K562 (cell line): ENCODE results near the gene MSRB3. TPM values are rescaled to one million over a fixed set of nuclear protein-coding genes. Genes with fewer than 3 reads are reported as not detected.

Experiments used
- CBX1 ChIP-seq: sonication (generic); IDR thresholded peaks from 2 replicates; pipeline ENCODE4 v1.6.1; 2016; ENCODE audit warnings: antibody characterized with exemption, low read depth, mild to moderate bottlenecking
- ESRRB ChIP-seq: fragments of 250-450 bp; sonication (Bioruptor Pico); IDR thresholded peaks from 2 replicates; pipeline ENCODE4 v1.5.0; 2020; ENCODE audit warnings: mild to moderate bottlenecking, moderate library complexity, borderline replicate concordance
- FIP1L1 ChIP-seq: fragments of 200-400 bp; formaldehyde crosslinking; IDR thresholded peaks from 2 replicates; pipeline ENCODE4 v1.6.1; 2018; ENCODE audit warnings: mild to moderate bottlenecking, low read depth, low read length; ENCODE audit not compliant: poor library complexity, severe bottlenecking
- MCM2 ChIP-seq: fragments of 450-650 bp; IDR thresholded peaks from 2 replicates; pipeline ENCODE4 v1.6.1; 2017; ENCODE audit warnings: low read depth, mild to moderate bottlenecking
- MCM5 ChIP-seq: fragments of 450-650 bp; IDR thresholded peaks from 2 replicates; pipeline ENCODE4 v1.6.1; 2016; ENCODE audit warnings: low read depth
- NFXL1 ChIP-seq: fragments of 450-650 bp; formaldehyde crosslinking; IDR thresholded peaks from 2 replicates; pipeline ENCODE4 v1.4.0; 2021; ENCODE audit warnings: mild to moderate bottlenecking
- POLR2A ChIP-seq: fragments of 450-650 bp; conservative IDR thresholded peaks from 2 replicates; pipeline ENCODE4 v1.6.1; 2016
- POU5F1 ChIP-seq: fragments of 150-350 bp; IDR thresholded peaks from 2 replicates; pipeline ENCODE4 v1.6.1; 2014; ENCODE audit warnings: borderline replicate concordance, low read length, low read depth, mild to moderate bottlenecking; ENCODE audit not compliant: partially characterized antibody
- PTBP1 ChIP-seq: fragments of 200-400 bp; formaldehyde crosslinking; IDR thresholded peaks from 2 replicates; pipeline ENCODE4 v1.6.1; 2017; ENCODE audit warnings: low read depth, low read length
- TEAD2 ChIP-seq: fragments of 450-650 bp; IDR thresholded peaks from 2 replicates; pipeline ENCODE4 v1.6.1; 2016; ENCODE audit warnings: missing genetic modification characterization, control low read depth, missing compliant biosample characterization
- polyA plus RNA-seq, 8 experiments: library from polyadenylated mRNA; depleted of rRNA in 4 of 8; stranded (reverse) in 5 of 8; unstranded in 3 of 8; fragments of >200 nt; fragmentation: Nextera tagmentation in 2 of 8; fragmentation: Illumina TruSeq in 1 of 8; extraction: Ambion mirVana in 2 of 8; extraction: Trizol in 1 of 8; gene quantifications; 2 replicates each; pipeline versions ENCODE4 v1.2.1 to v1.2.3, GENCODE V29; 2011 to 2014; ENCODE audit warnings: inconsistent platforms in 1 of 8, missing spikeins in 1 of 8
- total RNA-seq, 7 experiments: library from RNA; depleted of rRNA in 6 of 7; stranded (reverse); fragments of >200 nt in 6 of 7; fragmentation: Illumina TruSeq in 2 of 7; extraction: Trizol in 2 of 7; gene quantifications; 2 replicates each; pipeline versions ENCODE4 v1.2.1 to v1.2.3, GENCODE V29; 2011 to 2021; ENCODE audit warnings: low replicate concordance in 1 of 7
- TF ChIP-seq, protein P1 (sequence below): fragments of 250-450 bp; sonication (Bioruptor Pico); IDR thresholded peaks from 2 replicates; pipeline ENCODE4 v1.8.0; 2022; ENCODE audit warnings: inconsistent platforms
- TF ChIP-seq, protein P2 (sequence below): sonication (generic); formaldehyde crosslinking; IDR thresholded peaks from 2 replicates; pipeline ENCODE4 v1.8.1; 2023; ENCODE audit warnings: mild to moderate bottlenecking, missing genetic modification reagents
- TF ChIP-seq, protein P3 (sequence below): fragments of 250-450 bp; sonication (Bioruptor Pico); IDR thresholded peaks from 2 replicates; pipeline ENCODE4 v1.5.0; 2022; ENCODE audit warnings: mild to moderate bottlenecking
- TF ChIP-seq, protein P4 (sequence below): fragments of 450-650 bp; IDR thresholded peaks from 2 replicates; pipeline ENCODE4 v1.6.1; 2016; ENCODE audit warnings: antibody characterized with exemption
- TF ChIP-seq, protein P5 (sequence below): IDR thresholded peaks from 2 replicates; pipeline ENCODE4 v1.6.1; 2014; ENCODE audit warnings: antibody characterized with exemption

Gene MSRB3
- total and polyA plus RNA-seq, 9 of the 15 experiments (the other 6 are each of a cell fraction or from before 2014, with no cell fraction given), result 0.04 TPM; not detected in 8

DNA sequence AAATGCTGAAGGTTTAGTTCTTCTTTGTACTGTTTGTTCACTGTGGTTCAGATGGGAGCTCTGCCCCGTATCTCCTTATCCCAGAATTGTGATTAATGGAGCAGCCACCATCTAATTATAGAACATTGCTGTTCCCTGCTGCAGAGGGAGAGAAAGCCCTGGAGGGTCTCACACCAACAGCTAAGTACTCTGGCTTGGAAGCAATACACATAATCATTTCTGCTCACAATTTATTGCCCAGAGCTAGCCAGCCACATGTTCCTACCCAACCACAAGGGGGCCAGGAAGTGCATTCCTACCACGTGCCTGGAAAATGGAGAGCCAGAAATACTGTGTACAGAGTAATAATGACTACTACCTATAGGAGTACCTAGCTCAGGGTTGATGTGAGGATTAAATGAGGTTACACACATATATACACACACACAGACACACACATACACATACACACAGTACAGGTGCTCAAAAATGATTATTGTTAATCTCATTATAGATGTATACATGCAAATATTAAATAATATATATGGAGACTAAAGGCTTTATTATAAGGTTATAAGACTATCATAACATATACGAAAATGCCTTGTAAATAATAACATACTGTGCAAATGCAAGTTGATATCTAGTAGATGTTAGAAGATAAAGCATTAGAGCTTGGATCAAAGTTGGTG is 22.3 kb downstream of the MSRB3 start (continued):
- TF ChIP-seq, protein P1, sequence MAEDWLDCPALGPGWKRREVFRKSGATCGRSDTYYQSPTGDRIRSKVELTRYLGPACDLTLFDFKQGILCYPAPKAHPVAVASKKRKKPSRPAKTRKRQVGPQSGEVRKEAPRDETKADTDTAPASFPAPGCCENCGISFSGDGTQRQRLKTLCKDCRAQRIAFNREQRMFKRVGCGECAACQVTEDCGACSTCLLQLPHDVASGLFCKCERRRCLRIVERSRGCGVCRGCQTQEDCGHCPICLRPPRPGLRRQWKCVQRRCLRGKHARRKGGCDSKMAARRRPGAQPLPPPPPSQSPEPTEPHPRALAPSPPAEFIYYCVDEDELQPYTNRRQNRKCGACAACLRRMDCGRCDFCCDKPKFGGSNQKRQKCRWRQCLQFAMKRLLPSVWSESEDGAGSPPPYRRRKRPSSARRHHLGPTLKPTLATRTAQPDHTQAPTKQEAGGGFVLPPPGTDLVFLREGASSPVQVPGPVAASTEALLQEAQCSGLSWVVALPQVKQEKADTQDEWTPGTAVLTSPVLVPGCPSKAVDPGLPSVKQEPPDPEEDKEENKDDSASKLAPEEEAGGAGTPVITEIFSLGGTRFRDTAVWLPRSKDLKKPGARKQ (CRISPR knock-in tag), result no peak
- TF ChIP-seq POU5F1, result no peak
- TF ChIP-seq, protein P2, sequence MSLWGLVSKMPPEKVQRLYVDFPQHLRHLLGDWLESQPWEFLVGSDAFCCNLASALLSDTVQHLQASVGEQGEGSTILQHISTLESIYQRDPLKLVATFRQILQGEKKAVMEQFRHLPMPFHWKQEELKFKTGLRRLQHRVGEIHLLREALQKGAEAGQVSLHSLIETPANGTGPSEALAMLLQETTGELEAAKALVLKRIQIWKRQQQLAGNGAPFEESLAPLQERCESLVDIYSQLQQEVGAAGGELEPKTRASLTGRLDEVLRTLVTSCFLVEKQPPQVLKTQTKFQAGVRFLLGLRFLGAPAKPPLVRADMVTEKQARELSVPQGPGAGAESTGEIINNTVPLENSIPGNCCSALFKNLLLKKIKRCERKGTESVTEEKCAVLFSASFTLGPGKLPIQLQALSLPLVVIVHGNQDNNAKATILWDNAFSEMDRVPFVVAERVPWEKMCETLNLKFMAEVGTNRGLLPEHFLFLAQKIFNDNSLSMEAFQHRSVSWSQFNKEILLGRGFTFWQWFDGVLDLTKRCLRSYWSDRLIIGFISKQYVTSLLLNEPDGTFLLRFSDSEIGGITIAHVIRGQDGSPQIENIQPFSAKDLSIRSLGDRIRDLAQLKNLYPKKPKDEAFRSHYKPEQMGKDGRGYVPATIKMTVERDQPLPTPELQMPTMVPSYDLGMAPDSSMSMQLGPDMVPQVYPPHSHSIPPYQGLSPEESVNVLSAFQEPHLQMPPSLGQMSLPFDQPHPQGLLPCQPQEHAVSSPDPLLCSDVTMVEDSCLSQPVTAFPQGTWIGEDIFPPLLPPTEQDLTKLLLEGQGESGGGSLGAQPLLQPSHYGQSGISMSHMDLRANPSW (CRISPR knock-in tag), result no peak
- TF ChIP-seq POLR2A, result no peak
- TF ChIP-seq FIP1L1, result no peak
- no peak for TF ChIP-seq MCM2
- TF ChIP-seq, protein P3, sequence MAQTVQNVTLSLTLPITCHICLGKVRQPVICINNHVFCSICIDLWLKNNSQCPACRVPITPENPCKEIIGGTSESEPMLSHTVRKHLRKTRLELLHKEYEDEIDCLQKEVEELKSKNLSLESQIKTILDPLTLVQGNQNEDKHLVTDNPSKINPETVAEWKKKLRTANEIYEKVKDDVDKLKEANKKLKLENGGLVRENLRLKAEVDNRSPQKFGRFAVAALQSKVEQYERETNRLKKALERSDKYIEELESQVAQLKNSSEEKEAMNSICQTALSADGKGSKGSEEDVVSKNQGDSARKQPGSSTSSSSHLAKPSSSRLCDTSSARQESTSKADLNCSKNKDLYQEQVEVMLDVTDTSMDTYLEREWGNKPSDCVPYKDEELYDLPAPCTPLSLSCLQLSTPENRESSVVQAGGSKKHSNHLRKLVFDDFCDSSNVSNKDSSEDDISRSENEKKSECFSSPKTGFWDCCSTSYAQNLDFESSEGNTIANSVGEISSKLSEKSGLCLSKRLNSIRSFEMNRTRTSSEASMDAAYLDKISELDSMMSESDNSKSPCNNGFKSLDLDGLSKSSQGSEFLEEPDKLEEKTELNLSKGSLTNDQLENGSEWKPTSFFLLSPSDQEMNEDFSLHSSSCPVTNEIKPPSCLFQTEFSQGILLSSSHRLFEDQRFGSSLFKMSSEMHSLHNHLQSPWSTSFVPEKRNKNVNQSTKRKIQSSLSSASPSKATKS, result no peak
- TF ChIP-seq MCM5, result no peak
- no peak for TF ChIP-seq PTBP1
- TF ChIP-seq CBX1, result no peak
- TF ChIP-seq, protein P4, sequence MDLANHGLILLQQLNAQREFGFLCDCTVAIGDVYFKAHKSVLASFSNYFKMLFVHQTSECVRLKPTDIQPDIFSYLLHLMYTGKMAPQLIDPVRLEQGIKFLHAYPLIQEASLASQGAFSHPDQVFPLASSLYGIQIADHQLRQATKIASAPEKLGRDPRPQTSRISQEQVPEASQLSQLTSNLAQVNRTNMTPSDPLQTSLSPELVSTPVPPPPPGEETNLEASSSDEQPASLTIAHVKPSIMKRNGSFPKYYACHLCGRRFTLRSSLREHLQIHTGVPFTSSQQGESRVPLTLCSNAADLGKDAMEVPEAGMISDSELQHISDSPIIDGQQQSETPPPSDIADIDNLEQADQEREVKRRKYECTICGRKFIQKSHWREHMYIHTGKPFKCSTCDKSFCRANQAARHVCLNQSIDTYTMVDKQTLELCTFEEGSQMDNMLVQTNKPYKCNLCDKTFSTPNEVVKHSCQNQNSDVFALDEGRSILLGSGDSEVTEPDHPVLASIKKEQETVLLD, result no peak
- no peak for TF ChIP-seq ESRRB (CRISPR knock-in tag)
- no peak for TF ChIP-seq TEAD2 (tag)
- TF ChIP-seq, protein P5, sequence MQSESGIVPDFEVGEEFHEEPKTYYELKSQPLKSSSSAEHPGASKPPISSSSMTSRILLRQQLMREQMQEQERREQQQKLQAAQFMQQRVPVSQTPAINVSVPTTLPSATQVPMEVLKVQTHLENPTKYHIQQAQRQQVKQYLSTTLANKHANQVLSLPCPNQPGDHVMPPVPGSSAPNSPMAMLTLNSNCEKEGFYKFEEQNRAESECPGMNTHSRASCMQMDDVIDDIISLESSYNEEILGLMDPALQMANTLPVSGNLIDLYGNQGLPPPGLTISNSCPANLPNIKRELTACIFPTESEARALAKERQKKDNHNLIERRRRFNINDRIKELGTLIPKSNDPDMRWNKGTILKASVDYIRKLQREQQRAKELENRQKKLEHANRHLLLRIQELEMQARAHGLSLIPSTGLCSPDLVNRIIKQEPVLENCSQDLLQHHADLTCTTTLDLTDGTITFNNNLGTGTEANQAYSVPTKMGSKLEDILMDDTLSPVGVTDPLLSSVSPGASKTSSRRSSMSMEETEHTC, result no peak; the same call in 1 of the 2 replicates
- TF ChIP-seq NFXL1 (CRISPR knock-in tag), result no peak
